K562 (cell line): ENCODE results near the gene GINS2. TPM values are rescaled to one million over a fixed set of nuclear protein-coding genes. Genes with fewer than 3 reads are reported as not detected.

Experiments
- ATAC-seq: fragments of 200-7000 bp; cut with Tn5 transposase; 3 replicates; pipeline ENCODE4 v1.9.1; 2020; ENCODE audit warnings: moderate library complexity
- BruUV-seq: library from RNA; stranded (reverse); fragments of 400-500 nt; replicated peaks from 2 replicates; lab custom pipeline; 2021; lab: Mats Ljungman, UMichigan
- CTCF ChIA-PET: fragments of 300-600 bp; formaldehyde crosslinking; extraction: SDS; loops from one replicate; lab custom pipeline; 2021; ENCODE audit warnings: low intra/inter-chr PET ratio; lab: Yijun Ruan, JAX
- POLR2A ChIA-PET: fragments of 300-600, 350-650 bp; sonication (Branson Sonifier 250); formaldehyde crosslinking; extraction: SDS; loops from one replicate; lab custom pipeline; 2021; ENCODE audit warnings: antibody characterized with exemption, inconsistent platforms; lab: Yijun Ruan, JAX
- DNase-seq, 4 experiments: peaks; one replicate each; pipeline versions ENCODE4 v3.0.0 to v3.0.0-alpha.2; 2011 to 2018; ENCODE audit warnings: low spot score in 3 of 4, mixed read lengths in 3 of 4; ENCODE audit errors: extremely low read depth in 1 of 4
- FAIRE-seq: peaks from 2 replicates; lab custom pipeline; 2011; peaks lifted over from hg19 to GRCh38; lab: Jason Lieb, UNC
- H2AFZ ChIP-seq: 2 replicates; pipeline ENCODE4 v1.6.0; 2011; ENCODE audit warnings: low read depth, low read length, control low read depth, inconsistent platforms
- H3K27ac ChIP-seq: fragments of 200-600 bp; 3 replicates; pipeline ENCODE4 v1.8.0; 2011; ENCODE audit warnings: low read depth, mild to moderate bottlenecking, control low read depth, inconsistent platforms, low read length, moderate library complexity, mixed read lengths; ENCODE audit errors: extremely low read depth
- H3K27me3 ChIP-seq, 2 experiments: fragments of 300-600 bp in 1 of 2; 2 replicates in 1 of 2; 3 replicates in 1 of 2; pipeline versions ENCODE4 v1.6.0 to v1.8.0; 2011; ENCODE audit warnings: inconsistent platforms in 2 of 2, low read length in 2 of 2, mild to moderate bottlenecking in 1 of 2, mixed read lengths in 1 of 2, moderate library complexity in 1 of 2; ENCODE audit not compliant: control insufficient read depth in 2 of 2, insufficient read depth in 2 of 2
- H3K36me3 ChIP-seq: fragments of 300-600 bp; 3 replicates; pipeline ENCODE4 v1.8.0; 2011; ENCODE audit warnings: mild to moderate bottlenecking, low read length, inconsistent platforms; ENCODE audit not compliant: control insufficient read depth, insufficient read depth
- H3K4me1 ChIP-seq, 2 experiments: fragments of 200-600 bp in 1 of 2; replicated peaks in 1 of 2; 2 replicates in 1 of 2; 3 replicates in 1 of 2; pipeline versions ENCODE4 v1.5.1 to v1.8.0; 2011; ENCODE audit warnings: inconsistent platforms in 2 of 2, low read length in 2 of 2, mild to moderate bottlenecking in 1 of 2, mixed read lengths in 1 of 2, moderate library complexity in 1 of 2; ENCODE audit not compliant: control insufficient read depth in 2 of 2, insufficient read depth in 2 of 2
- H3K4me2 ChIP-seq: 2 replicates; pipeline ENCODE4 v1.6.1; 2011; ENCODE audit warnings: low read length, control low read depth, inconsistent platforms, mixed read lengths; ENCODE audit not compliant: insufficient read depth
- H3K4me3 ChIP-seq: fragments of 200-600 bp; sonication (generic), shearing (Covaris generic); 2 replicates; pipeline ENCODE4 v1.5.1; 2016; ENCODE audit warnings: control low read depth, inconsistent platforms
- H3K79me2 ChIP-seq: fragments of 200-600 bp; 3 replicates; pipeline ENCODE4 v1.8.0; 2011; ENCODE audit warnings: low read length, inconsistent platforms; ENCODE audit not compliant: control insufficient read depth, insufficient read depth
- H3K9ac ChIP-seq, 2 experiments: 2 replicates each; pipeline versions ENCODE4 v1.6.0 to v1.6.1; 2011; ENCODE audit warnings: low read depth in 2 of 2, low read length in 2 of 2, control low read depth in 1 of 2, inconsistent platforms in 1 of 2, mild to moderate bottlenecking in 1 of 2, mixed read lengths in 1 of 2; ENCODE audit not compliant: insufficient read depth in 1 of 2
- H3K9me1 ChIP-seq: one replicate; pipeline ENCODE4 v1.6.0; 2011; ENCODE audit warnings: inconsistent platforms, mild to moderate bottlenecking, low read length, moderate library complexity; ENCODE audit not compliant: control insufficient read depth, insufficient read depth
- H3K9me3 ChIP-seq: replicated peaks from 2 replicates; pipeline ENCODE4 v1.5.1; 2011; ENCODE audit warnings: low read depth, low read length, inconsistent platforms; ENCODE audit not compliant: control insufficient read depth, insufficient read depth
- H4K20me1 ChIP-seq: replicated peaks from 2 replicates; pipeline ENCODE4 v1.6.1; 2011; ENCODE audit warnings: low read length, inconsistent platforms, mixed read lengths; ENCODE audit not compliant: control insufficient read depth, insufficient read depth
- BMI1 ChIP-seq: fragments of 150-350 bp; IDR thresholded peaks from 2 replicates; pipeline ENCODE4 v1.6.1; 2014; ENCODE audit warnings: low read length
- FOSL1 ChIP-seq: fragments of 200-800 bp; sonication (Bioruptor generic); conservative IDR thresholded peaks from 2 replicates; pipeline ENCODE4 v1.6.1; 2016; ENCODE audit warnings: missing genetic modification characterization, missing compliant biosample characterization
- GTF2B ChIP-seq: IDR thresholded peaks from 2 replicates; pipeline ENCODE4 v1.6.1; 2011; ENCODE audit not compliant: insufficient read length; ENCODE audit errors: extremely low read depth
- MED1 ChIP-seq: sonication (generic); formaldehyde crosslinking; IDR thresholded peaks from 2 replicates; pipeline ENCODE4 v1.8.1; 2023; ENCODE audit warnings: missing genetic modification reagents, borderline replicate concordance
- POLR2G ChIP-seq: fragments of 200-400 bp; formaldehyde crosslinking; IDR thresholded peaks from 2 replicates; pipeline ENCODE4 v1.6.1; 2017; ENCODE audit warnings: low read depth, mild to moderate bottlenecking, antibody characterized with exemption, low read length, moderate library complexity
- RBFOX2 ChIP-seq: fragments of 200-400 bp; formaldehyde crosslinking; IDR thresholded peaks from 2 replicates; pipeline ENCODE4 v1.6.1; 2017; ENCODE audit warnings: low read depth, mild to moderate bottlenecking, low read length, moderate library complexity
- RBM22 ChIP-seq: fragments of 200-400 bp; formaldehyde crosslinking; IDR thresholded peaks from 2 replicates; pipeline ENCODE4 v1.6.1; 2018; ENCODE audit warnings: low read length, low read depth; ENCODE audit not compliant: poor library complexity, severe bottlenecking
- ZBTB11 ChIP-seq, 3 experiments: fragments of 200-800 bp in 1 of 3; fragments of 250-450 bp in 1 of 3; fragments of 450-650 bp in 1 of 3; sonication (Bioruptor Pico) in 1 of 3; sonication (Bioruptor generic) in 1 of 3; formaldehyde crosslinking in 1 of 3; IDR thresholded peaks; 2 replicates each; pipeline versions ENCODE4 v1.6.1 to v1.8.0; 2016 to 2022; ENCODE audit warnings: mild to moderate bottlenecking in 2 of 3, missing genetic modification characterization in 2 of 3, missing compliant biosample characterization in 1 of 3, moderate library complexity in 1 of 3
- ZBTB33 ChIP-seq: sonication (generic); formaldehyde crosslinking; IDR thresholded peaks from 2 replicates; pipeline ENCODE4 v1.8.1; 2023; ENCODE audit warnings: mild to moderate bottlenecking, missing genetic modification reagents
- ZNF511 ChIP-seq: sonication (generic); formaldehyde crosslinking; IDR thresholded peaks from 2 replicates; pipeline ENCODE4 v1.8.0; 2022; ENCODE audit warnings: mild to moderate bottlenecking, missing genetic modification reagents
- WGBS: fragments of 100-300 bp; shearing (Covaris generic); methylation state at CpG from one replicate; pipeline ENCODE4 v1.1.6; 2016; ENCODE audit warnings: low coverage, mixed read lengths; ENCODE audit not compliant: insufficient coverage; ENCODE audit errors: missing lambda C conversion rate; 5-methylcytosine and 5-hydroxymethylcytosine counted together
- in situ Hi-C: fragments of 300-500 bp; cut with MboI; formaldehyde crosslinking; loops from 4 replicates; pipeline ENCODE4 v1.15.0; 2018; ENCODE audit warnings: inconsistent platforms, mixed read lengths
- intact Hi-C: fragments of 100-400 bp; cut with micrococcal nuclease; formaldehyde crosslinking; loops from 2 replicates; pipeline ENCODE4 v1.14.2; 2022
- polyA plus RNA-seq, 8 experiments: library from polyadenylated mRNA; depleted of rRNA in 4 of 8; stranded (reverse) in 5 of 8; unstranded in 3 of 8; fragments of >200 nt; fragmentation: Nextera tagmentation in 2 of 8; fragmentation: Illumina TruSeq in 1 of 8; extraction: Ambion mirVana in 2 of 8; extraction: Trizol in 1 of 8; gene quantifications; 2 replicates each; pipeline versions ENCODE4 v1.2.1 to v1.2.3, GENCODE V29; 2011 to 2014; ENCODE audit warnings: inconsistent platforms in 1 of 8, missing spikeins in 1 of 8
- total RNA-seq, 7 experiments: library from RNA; depleted of rRNA in 6 of 7; stranded (reverse); fragments of >200 nt in 6 of 7; fragmentation: Illumina TruSeq in 2 of 7; extraction: Trizol in 2 of 7; gene quantifications; 2 replicates each; pipeline versions ENCODE4 v1.2.1 to v1.2.3, GENCODE V29; 2011 to 2021; ENCODE audit warnings: low replicate concordance in 1 of 7

Gene GINS2
- total and polyA plus RNA-seq, 9 of the 15 experiments (the other 6 are each of a cell fraction or from before 2014, with no cell fraction given): 40.4 to 76.2 (median 44.6) TPM

GRCh38 chr16:85632709-85633437 lies 55.9 kb downstream of the GINS2 start:
- Histone ChIP-seq H3K79me2 (peaks cover 100% of the 10 kb centered on the region), H3K4me2 (no peak overlapping the region), H3K9ac (no peak overlapping the region), H3K9me3 (peaks cover 5% of the 10 kb centered on the region; the same call in 1 of the 2 replicates), H3K27me3 (no peaks in the 10 kb centered on the region), H3K4me3 (no peak overlapping the region), H3K27ac (no peak overlapping the region), H3K9me1 (peaks cover 16% of the 10 kb centered on the region), H2AFZ (no peak overlapping the region), H4K20me1 (peaks cover 91% of the 10 kb centered on the region), H3K36me3 (peaks cover 98% of the 10 kb centered on the region; the same call in 2 of the 3 replicates), H3K4me1 (peaks cover 4 to 79% of the 10 kb centered on the region in 2 experiments; a peak in 2 of 5 replicates)
- intact Hi-C loops: no loop called here
- WGBS: 91% methylated on average over 20 of the region's 35 CpGs
- FAIRE-seq: no peak
- ChIA-PET CTCF (no interaction called here), POLR2A (no interaction called here)
- BruUV-seq: no TSS peak
- in situ Hi-C loops: no loop called here
- TF ChIP-seq POLR2G (peak; percentile 48), FOSL1 (tag) (no peak), BMI1 (no peak), ZBTB11 (CRISPR knock-in tag; IDR thresholded peaks at IDR 0.05) (no peak), RBFOX2 (peak; percentile 26; the same call in 1 of the 2 replicates), ZNF511 (CRISPR knock-in tag) (no peak), ZBTB33 (peak; percentile 85), GTF2B (no peak), MED1 (CRISPR knock-in tag) (no peak), RBM22 (peak; percentile 62)
- DNase-seq: no peak
- ATAC-seq: no peak
